HG03354 (cell line): ENCODE results near the gene CNBP.
"Not testable (repeated sequence)": the region's sequence is repeated elsewhere in the genome, so short reads cannot be mapped to it uniquely, and the experiment has no call there.

Source experiments
- ATAC-seq: cut with Tn5 transposase; IDR thresholded peaks from one replicate; pipeline ENCODE4 v1.9.1; 2021; ENCODE audit warnings: mild to moderate bottlenecking; ENCODE audit not compliant: unreplicated experiment, poor library complexity, severe bottlenecking

CNBP gene

GRCh38 chr3:129183569-129184395 lies at the start of gene CNBP:
CNBP (minus strand) TSS chr3:129183896; CDS start chr3:129171757, 12,139 bp downstream.
- ATAC-seq: peak; percentile 96

GRCh38 chr3:129231331-129232119 lies 47.8 kb upstream of the CNBP start:
- no peak for ATAC-seq

GRCh38 chr3:129230311-129231019 lies 46.8 kb upstream of the CNBP start:
- no peak for ATAC-seq

GRCh38 chr3:129228891-129229585 lies 45.3 kb upstream of the CNBP start:
- ATAC-seq: no peak

- ATAC-seq: no peak
These were observed 42.7 kb upstream of the CNBP start for GRCh38 chr3:129226374-129226773.

- ATAC-seq: no peak
These were observed 41.3 kb upstream of the CNBP start for GRCh38 chr3:129224984-129225393.

GRCh38 chr3:129224387-129224786 lies 40.7 kb upstream of the CNBP start:
- ATAC-seq: not testable (repeated sequence)

GRCh38 chr3:129218742-129219141 lies 35.0 kb upstream of the CNBP start:
- no peak for ATAC-seq

GRCh38 chr3:129213238-129213637 lies 29.5 kb upstream of the CNBP start:
- no peak for ATAC-seq

GRCh38 chr3:129211772-129212171 lies 28.1 kb upstream of the CNBP start:
- no peak for ATAC-seq

- no peak for ATAC-seq
These were observed 27.6 kb upstream of the CNBP start for GRCh38 chr3:129211345-129211744.

- ATAC-seq: no peak
These were observed 23.8 kb upstream of the CNBP start for GRCh38 chr3:129207479-129207878.

GRCh38 chr3:129205109-129205832 lies 21.6 kb upstream of the CNBP start:
- ATAC-seq: no peak

- no peak for ATAC-seq
These were observed 20.8 kb upstream of the CNBP start for GRCh38 chr3:129204473-129204872.

- ATAC-seq: no peak
These were observed 15.7 kb upstream of the CNBP start for GRCh38 chr3:129199366-129199765.

GRCh38 chr3:129197321-129197720 lies 13.6 kb upstream of the CNBP start:
- ATAC-seq: no peak

GRCh38 chr3:129196601-129197000 lies 12.9 kb upstream of the CNBP start:
- no peak for ATAC-seq

GRCh38 chr3:129195731-129196256 lies 12.1 kb upstream of the CNBP start:
- ATAC-seq: no peak

GRCh38 chr3:129189793-129190192 lies 6.1 kb upstream of the CNBP start:
- ATAC-seq: not testable (repeated sequence)
